Hepatocyte (in vitro differentiated cells): ENCODE measurements around the gene DDX10. TPM values are rescaled to one million over a fixed set of nuclear protein-coding genes. Genes with fewer than 3 reads are reported as not detected.

Experiments
- DNase-seq: peaks from one replicate; pipeline ENCODE4 v3.0.0-alpha.2; 2016; ENCODE audit warnings: low spot score
- H2AFZ ChIP-seq: fragments of 200-600 bp; sonication (generic); 2 replicates; pipeline ENCODE4 v1.6.0; 2016; ENCODE audit warnings: antibody characterized with exemption, mild to moderate bottlenecking
- H3K27ac ChIP-seq: fragments of 200-600 bp; sonication (generic); 2 replicates; pipeline ENCODE4 v1.5.1; 2016; ENCODE audit warnings: mild to moderate bottlenecking
- H3K27me3 ChIP-seq: fragments of 200-600 bp; sonication (generic); 2 replicates; pipeline ENCODE4 v1.6.1; 2016
- H3K36me3 ChIP-seq: fragments of 200-600 bp; sonication (generic); replicated peaks from 2 replicates; pipeline ENCODE4 v1.5.1; 2016; ENCODE audit warnings: low read depth; ENCODE audit not compliant: insufficient read depth
- H3K4me1 ChIP-seq: fragments of 200-600 bp; sonication (generic); 2 replicates; pipeline ENCODE4 v1.5.1; 2016; ENCODE audit warnings: mild to moderate bottlenecking, moderate library complexity; ENCODE audit not compliant: insufficient read depth
- H3K4me2 ChIP-seq: fragments of 200-600 bp; sonication (generic); 2 replicates; pipeline ENCODE4 v1.6.0; 2016
- H3K4me3 ChIP-seq: fragments of 200-600 bp; sonication (generic); 2 replicates; pipeline ENCODE4 v1.5.1; 2016; ENCODE audit warnings: mild to moderate bottlenecking
- H3K79me2 ChIP-seq: fragments of 200-600 bp; sonication (generic); 2 replicates; pipeline ENCODE4 v1.6.0; 2017; ENCODE audit warnings: mild to moderate bottlenecking
- H3K9me2 ChIP-seq: fragments of 200-600 bp; sonication (generic); replicated peaks from 2 replicates; pipeline ENCODE4 v1.6.0; 2017; ENCODE audit warnings: mild to moderate bottlenecking; ENCODE audit not compliant: insufficient read depth
- H3K9me3 ChIP-seq: fragments of 200-600 bp; sonication (generic); 2 replicates; pipeline ENCODE4 v1.5.1; 2016; ENCODE audit warnings: low read depth, mild to moderate bottlenecking
- H4K20me1 ChIP-seq: fragments of 200-600 bp; sonication (generic); 2 replicates; pipeline ENCODE4 v1.6.0; 2016; ENCODE audit warnings: mild to moderate bottlenecking; ENCODE audit not compliant: insufficient read depth, poor library complexity, severe bottlenecking
- EZH2 ChIP-seq: fragments of 200-600 bp; sonication (generic); IDR thresholded peaks from 2 replicates; pipeline ENCODE4 v1.6.1; 2016; ENCODE audit warnings: antibody characterized with exemption, mild to moderate bottlenecking, borderline replicate concordance
- EZH2phosphoT487 ChIP-seq: fragments of 200-600 bp; sonication (generic); IDR thresholded peaks from one replicate; pipeline ENCODE4 v1.6.1; 2018; ENCODE audit warnings: antibody characterized with exemption, mild to moderate bottlenecking, low read depth, moderate library complexity; ENCODE audit not compliant: unreplicated experiment, severe bottlenecking
- WGBS: methylation state at CpG from one replicate; pipeline ENCODE4 v1.1.6; 2016; ENCODE audit warnings: low lambda C conversion rate; ENCODE audit errors: missing lambda C conversion rate; 5-methylcytosine and 5-hydroxymethylcytosine counted together
- polyA plus RNA-seq: library from polyadenylated mRNA; unstranded; fragments of >200 nt; fragmentation: Nextera tagmentation; extraction: Ambion mirVana; gene quantifications from 2 replicates; pipeline ENCODE4 v1.2.1, GENCODE V29; 2016
- total RNA-seq: library from RNA; depleted of rRNA; stranded (reverse); fragments of >200 nt; gene quantifications from 2 replicates; pipeline ENCODE4 v1.2.3, GENCODE V29; 2014
- TF ChIP-seq, protein P1 (sequence below): fragments of 200-600 bp; sonication (generic); IDR thresholded peaks from 2 replicates; pipeline ENCODE4 v1.5.1; 2016; ENCODE audit warnings: antibody characterized with exemption, mild to moderate bottlenecking; ENCODE audit not compliant: poor library complexity

DDX10 gene
- total and polyA plus RNA-seq, 2 experiments from 2014 or later: 9.6 to 13.9 TPM

DNA sequence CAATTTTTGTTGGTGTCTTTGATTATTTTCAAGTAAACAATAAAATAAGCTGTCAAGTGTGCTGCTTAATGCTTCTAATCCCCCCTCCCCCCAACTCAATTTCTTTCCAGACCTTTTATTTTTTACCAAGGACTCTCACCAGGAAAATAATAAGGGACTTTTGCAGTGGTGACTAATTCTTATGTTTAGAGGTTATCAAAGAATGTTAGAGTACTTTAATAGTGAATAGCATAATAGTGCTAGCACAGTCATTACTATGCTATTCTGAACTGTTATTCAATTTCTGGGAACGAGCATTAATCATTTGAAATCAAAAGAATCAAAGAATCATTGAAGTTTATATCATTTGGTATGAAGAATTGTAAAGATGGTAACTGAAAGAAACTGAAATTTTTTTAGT, 251.4 kb downstream of the DDX10 start:
- Histone ChIP-seq H3K4me1 (peaks cover 8% of the 10 kb centered on the region), H3K4me2 (no peak overlapping the region)
- WGBS: 89% methylated on average over 1 of the region's 1 CpG

DNA sequence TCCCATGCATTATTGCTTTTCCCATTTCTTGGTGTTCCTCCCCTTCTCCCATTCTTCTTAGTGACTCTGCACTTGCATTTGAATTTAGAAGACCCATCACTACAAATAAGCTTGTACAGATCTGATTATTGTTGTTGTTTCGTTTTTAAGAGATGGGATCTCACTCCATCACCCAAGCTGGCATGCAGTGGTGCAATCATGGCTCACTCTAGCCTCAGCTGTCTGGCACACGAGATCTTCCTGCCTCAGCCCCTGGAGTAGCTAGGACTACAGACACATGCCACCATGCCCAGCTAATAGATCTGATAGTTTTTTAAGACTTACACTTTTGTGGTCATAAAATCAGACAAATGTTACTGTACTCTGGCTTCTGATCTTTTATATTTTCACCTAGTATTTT, 252.1 kb downstream of the DDX10 start:
- TF ChIP-seq, protein P1, sequence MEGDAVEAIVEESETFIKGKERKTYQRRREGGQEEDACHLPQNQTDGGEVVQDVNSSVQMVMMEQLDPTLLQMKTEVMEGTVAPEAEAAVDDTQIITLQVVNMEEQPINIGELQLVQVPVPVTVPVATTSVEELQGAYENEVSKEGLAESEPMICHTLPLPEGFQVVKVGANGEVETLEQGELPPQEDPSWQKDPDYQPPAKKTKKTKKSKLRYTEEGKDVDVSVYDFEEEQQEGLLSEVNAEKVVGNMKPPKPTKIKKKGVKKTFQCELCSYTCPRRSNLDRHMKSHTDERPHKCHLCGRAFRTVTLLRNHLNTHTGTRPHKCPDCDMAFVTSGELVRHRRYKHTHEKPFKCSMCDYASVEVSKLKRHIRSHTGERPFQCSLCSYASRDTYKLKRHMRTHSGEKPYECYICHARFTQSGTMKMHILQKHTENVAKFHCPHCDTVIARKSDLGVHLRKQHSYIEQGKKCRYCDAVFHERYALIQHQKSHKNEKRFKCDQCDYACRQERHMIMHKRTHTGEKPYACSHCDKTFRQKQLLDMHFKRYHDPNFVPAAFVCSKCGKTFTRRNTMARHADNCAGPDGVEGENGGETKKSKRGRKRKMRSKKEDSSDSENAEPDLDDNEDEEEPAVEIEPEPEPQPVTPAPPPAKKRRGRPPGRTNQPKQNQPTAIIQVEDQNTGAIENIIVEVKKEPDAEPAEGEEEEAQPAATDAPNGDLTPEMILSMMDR: no peak
- TF ChIP-seq EZH2: no peak
- no peak for TF ChIP-seq EZH2phosphoT487
- H3K27ac ChIP-seq: no peak overlapping the region
- no peaks in the 10 kb centered on the region for H3K79me2 ChIP-seq
- 94% methylated on average over 2 of the region's 2 CpGs for WGBS
- no peak overlapping the region for H3K4me2 ChIP-seq
- no peak overlapping the region for H2AFZ ChIP-seq
- no peaks in the 10 kb centered on the region for H3K27me3 ChIP-seq
- no peaks in the 10 kb centered on the region for H4K20me1 ChIP-seq
- H3K9me2 ChIP-seq: no peaks in the 10 kb centered on the region
- H3K36me3 ChIP-seq: no peaks in the 10 kb centered on the region
- H3K4me3 ChIP-seq: no peak overlapping the region
- H3K9me3 ChIP-seq: no peaks in the 10 kb centered on the region
- DNase-seq: no peak
- peaks cover 8% of the 10 kb centered on the region for H3K4me1 ChIP-seq

More for the DNA sequence above, 251.4 kb downstream of the DDX10 start:
- TF ChIP-seq, protein P1: no peak
- TF ChIP-seq EZH2 (no peak), EZH2phosphoT487 (no peak)
- H2AFZ ChIP-seq: no peak overlapping the region
- H3K27ac ChIP-seq: no peak overlapping the region
- no peaks in the 10 kb centered on the region for H3K36me3 ChIP-seq
- no peak overlapping the region for H3K4me3 ChIP-seq
- no peak for DNase-seq
- H4K20me1 ChIP-seq: no peaks in the 10 kb centered on the region
- no peaks in the 10 kb centered on the region for H3K79me2 ChIP-seq
- no peaks in the 10 kb centered on the region for H3K27me3 ChIP-seq
- H3K9me3 ChIP-seq: no peaks in the 10 kb centered on the region
- no peaks in the 10 kb centered on the region for H3K9me2 ChIP-seq

DNA sequence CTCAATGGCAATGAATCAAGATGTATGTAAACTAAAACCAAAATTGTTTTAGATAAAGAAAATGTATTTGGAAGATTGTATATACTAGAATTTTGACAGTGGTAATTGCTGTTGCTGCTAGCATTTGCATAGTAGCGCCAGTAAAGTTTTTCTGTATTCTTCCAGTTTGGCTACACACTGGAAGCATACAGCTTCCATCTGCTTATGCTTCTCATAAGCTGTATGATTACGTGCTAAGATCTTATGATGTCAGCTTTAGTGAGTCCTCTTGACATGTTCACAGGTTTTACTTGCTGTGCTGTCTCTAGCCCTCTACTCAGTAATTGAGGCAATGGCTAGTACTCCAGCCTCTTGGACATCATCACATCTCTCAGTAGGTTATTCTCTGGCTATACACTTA, 256.3 kb downstream of the DDX10 start:
- no peaks in the 10 kb centered on the region for H3K27me3 ChIP-seq
- no peak overlapping the region for H3K4me3 ChIP-seq
- WGBS: 93% methylated on average over 2 of the region's 2 CpGs
- H3K4me2 ChIP-seq: no peak overlapping the region
- TF ChIP-seq, protein P1: no peak
- no peak for TF ChIP-seq EZH2phosphoT487
- H3K79me2 ChIP-seq: no peaks in the 10 kb centered on the region
- no peaks in the 10 kb centered on the region for H3K9me3 ChIP-seq
- H3K27ac ChIP-seq: no peak overlapping the region
- no peaks in the 10 kb centered on the region for H3K4me1 ChIP-seq
- H2AFZ ChIP-seq: no peak overlapping the region
- no peaks in the 10 kb centered on the region for H4K20me1 ChIP-seq
- no peaks in the 10 kb centered on the region for H3K9me2 ChIP-seq
- H3K36me3 ChIP-seq: no peaks in the 10 kb centered on the region
- no peak for DNase-seq

DNA sequence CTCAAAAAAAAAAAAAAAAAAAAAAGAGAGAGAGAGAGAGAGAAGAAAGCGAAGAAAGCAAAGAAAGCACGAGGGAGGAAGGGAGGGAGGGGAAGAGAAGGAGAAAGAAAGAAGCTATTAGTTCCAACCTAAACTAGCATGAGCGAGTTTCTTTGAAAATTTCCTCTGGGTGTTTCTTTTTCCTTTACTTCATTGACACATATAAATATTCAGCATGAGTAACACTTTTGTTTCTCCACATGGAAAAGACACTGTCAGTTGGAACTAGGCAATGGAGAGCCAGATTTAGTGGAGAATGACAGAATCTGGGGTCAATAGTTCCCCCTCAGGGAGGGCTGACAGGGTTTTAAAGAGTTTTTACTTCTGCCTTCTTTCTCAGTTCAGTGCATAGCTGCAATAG, 257.4 kb downstream of the DDX10 start:
- Histone ChIP-seq H3K4me1 (no peaks in the 10 kb centered on the region), H3K27ac (no peak overlapping the region), H3K79me2 (no peaks in the 10 kb centered on the region), H3K9me3 (no peaks in the 10 kb centered on the region), H3K27me3 (no peaks in the 10 kb centered on the region), H3K9me2 (no peaks in the 10 kb centered on the region), H3K36me3 (no peaks in the 10 kb centered on the region), H4K20me1 (no peaks in the 10 kb centered on the region), H2AFZ (no peak overlapping the region), H3K4me3 (no peak overlapping the region), H3K4me2 (no peak overlapping the region)
- no peak for DNase-seq
- TF ChIP-seq, protein P1: no peak
- TF ChIP-seq EZH2 (no peak), EZH2phosphoT487 (no peak)
- whole genome bisulfite sequencing: 88% methylated on average over 2 of the region's 3 CpGs
